H1 (cell line): ENCODE data around the gene TXNL4B. TPM values are rescaled to one million over a fixed set of nuclear protein-coding genes. Genes with fewer than 3 reads are reported as not detected.

ENCODE experiments used
- PHF8 ChIP-seq: fragments of 200-600 bp; sonication (generic); conservative IDR thresholded peaks from 2 replicates; pipeline ENCODE4 v1.7.1; 2012; ENCODE audit warnings: low read depth, mild to moderate bottlenecking, inconsistent platforms, low read length, moderate library complexity
- SRF ChIP-seq: IDR thresholded peaks from 2 replicates; pipeline ENCODE4 v1.6.1; 2011; ENCODE audit warnings: mild to moderate bottlenecking, low read depth, low read length, moderate library complexity
- polyA plus RNA-seq, 7 experiments: library from polyadenylated mRNA; depleted of rRNA in 3 of 7; stranded (reverse) in 5 of 7; unstranded in 2 of 7; fragments of >200 nt in 5 of 7; fragments of 200-250 nt in 2 of 7; gene quantifications; 1 replicate in 5 of 7; 2 replicates in 1 of 7; 4 replicates in 1 of 7; pipeline versions ENCODE4 v1.2.1 to v1.2.3, GENCODE V29; 2011 to 2013; ENCODE audit warnings: missing spikeins in 2 of 7, mixed read lengths in 2 of 7
- total RNA-seq: library from RNA; stranded (reverse); fragmentation: NEBNext Ultra II Directional; extraction: Animal tissue kit (Norgen Biotek cat#: 25700); gene quantifications from 2 replicates; pipeline ENCODE4 v1.2.1, GENCODE V29; 2021
- TF ChIP-seq, protein P1 (sequence below): fragments of 300-600 bp; sonication (generic); IDR thresholded peaks from 2 replicates; pipeline ENCODE4 v1.7.1; 2012; ENCODE audit warnings: low read length, moderate library complexity, mild to moderate bottlenecking, inconsistent platforms; ENCODE audit not compliant: insufficient replicate concordance

TXNL4B gene
- total and polyA plus RNA-seq, 2 of the 8 experiments (the other 6 are each of a cell fraction or from before 2014, with no cell fraction given) = 6.7 to 10.6 TPM

DNA sequence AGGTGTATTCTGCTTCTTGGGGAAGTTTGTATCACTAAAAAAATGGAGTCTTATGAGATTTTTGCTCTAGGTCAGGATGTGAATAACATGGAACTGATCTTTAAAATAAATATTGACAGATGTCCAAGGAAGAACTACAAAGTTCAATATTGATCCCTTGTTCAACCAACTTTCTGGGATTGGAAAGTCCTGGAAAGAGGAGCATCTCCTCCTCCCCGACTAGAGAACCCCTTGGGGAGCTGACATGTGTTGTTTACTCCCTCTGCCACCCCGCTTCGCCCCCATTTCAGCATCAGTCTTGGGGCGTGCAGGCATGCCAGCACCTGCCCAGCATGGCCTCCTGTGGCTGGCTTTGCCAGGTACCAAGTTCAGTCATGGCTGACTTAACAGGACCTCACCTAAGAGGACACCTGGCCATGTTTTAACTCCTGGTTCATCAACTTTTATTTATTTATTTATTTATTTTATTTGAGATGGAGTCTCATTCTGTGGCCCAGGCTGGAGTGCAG lies 44.7 kb upstream of the TXNL4B start (continued):
- TF ChIP-seq, protein P1, sequence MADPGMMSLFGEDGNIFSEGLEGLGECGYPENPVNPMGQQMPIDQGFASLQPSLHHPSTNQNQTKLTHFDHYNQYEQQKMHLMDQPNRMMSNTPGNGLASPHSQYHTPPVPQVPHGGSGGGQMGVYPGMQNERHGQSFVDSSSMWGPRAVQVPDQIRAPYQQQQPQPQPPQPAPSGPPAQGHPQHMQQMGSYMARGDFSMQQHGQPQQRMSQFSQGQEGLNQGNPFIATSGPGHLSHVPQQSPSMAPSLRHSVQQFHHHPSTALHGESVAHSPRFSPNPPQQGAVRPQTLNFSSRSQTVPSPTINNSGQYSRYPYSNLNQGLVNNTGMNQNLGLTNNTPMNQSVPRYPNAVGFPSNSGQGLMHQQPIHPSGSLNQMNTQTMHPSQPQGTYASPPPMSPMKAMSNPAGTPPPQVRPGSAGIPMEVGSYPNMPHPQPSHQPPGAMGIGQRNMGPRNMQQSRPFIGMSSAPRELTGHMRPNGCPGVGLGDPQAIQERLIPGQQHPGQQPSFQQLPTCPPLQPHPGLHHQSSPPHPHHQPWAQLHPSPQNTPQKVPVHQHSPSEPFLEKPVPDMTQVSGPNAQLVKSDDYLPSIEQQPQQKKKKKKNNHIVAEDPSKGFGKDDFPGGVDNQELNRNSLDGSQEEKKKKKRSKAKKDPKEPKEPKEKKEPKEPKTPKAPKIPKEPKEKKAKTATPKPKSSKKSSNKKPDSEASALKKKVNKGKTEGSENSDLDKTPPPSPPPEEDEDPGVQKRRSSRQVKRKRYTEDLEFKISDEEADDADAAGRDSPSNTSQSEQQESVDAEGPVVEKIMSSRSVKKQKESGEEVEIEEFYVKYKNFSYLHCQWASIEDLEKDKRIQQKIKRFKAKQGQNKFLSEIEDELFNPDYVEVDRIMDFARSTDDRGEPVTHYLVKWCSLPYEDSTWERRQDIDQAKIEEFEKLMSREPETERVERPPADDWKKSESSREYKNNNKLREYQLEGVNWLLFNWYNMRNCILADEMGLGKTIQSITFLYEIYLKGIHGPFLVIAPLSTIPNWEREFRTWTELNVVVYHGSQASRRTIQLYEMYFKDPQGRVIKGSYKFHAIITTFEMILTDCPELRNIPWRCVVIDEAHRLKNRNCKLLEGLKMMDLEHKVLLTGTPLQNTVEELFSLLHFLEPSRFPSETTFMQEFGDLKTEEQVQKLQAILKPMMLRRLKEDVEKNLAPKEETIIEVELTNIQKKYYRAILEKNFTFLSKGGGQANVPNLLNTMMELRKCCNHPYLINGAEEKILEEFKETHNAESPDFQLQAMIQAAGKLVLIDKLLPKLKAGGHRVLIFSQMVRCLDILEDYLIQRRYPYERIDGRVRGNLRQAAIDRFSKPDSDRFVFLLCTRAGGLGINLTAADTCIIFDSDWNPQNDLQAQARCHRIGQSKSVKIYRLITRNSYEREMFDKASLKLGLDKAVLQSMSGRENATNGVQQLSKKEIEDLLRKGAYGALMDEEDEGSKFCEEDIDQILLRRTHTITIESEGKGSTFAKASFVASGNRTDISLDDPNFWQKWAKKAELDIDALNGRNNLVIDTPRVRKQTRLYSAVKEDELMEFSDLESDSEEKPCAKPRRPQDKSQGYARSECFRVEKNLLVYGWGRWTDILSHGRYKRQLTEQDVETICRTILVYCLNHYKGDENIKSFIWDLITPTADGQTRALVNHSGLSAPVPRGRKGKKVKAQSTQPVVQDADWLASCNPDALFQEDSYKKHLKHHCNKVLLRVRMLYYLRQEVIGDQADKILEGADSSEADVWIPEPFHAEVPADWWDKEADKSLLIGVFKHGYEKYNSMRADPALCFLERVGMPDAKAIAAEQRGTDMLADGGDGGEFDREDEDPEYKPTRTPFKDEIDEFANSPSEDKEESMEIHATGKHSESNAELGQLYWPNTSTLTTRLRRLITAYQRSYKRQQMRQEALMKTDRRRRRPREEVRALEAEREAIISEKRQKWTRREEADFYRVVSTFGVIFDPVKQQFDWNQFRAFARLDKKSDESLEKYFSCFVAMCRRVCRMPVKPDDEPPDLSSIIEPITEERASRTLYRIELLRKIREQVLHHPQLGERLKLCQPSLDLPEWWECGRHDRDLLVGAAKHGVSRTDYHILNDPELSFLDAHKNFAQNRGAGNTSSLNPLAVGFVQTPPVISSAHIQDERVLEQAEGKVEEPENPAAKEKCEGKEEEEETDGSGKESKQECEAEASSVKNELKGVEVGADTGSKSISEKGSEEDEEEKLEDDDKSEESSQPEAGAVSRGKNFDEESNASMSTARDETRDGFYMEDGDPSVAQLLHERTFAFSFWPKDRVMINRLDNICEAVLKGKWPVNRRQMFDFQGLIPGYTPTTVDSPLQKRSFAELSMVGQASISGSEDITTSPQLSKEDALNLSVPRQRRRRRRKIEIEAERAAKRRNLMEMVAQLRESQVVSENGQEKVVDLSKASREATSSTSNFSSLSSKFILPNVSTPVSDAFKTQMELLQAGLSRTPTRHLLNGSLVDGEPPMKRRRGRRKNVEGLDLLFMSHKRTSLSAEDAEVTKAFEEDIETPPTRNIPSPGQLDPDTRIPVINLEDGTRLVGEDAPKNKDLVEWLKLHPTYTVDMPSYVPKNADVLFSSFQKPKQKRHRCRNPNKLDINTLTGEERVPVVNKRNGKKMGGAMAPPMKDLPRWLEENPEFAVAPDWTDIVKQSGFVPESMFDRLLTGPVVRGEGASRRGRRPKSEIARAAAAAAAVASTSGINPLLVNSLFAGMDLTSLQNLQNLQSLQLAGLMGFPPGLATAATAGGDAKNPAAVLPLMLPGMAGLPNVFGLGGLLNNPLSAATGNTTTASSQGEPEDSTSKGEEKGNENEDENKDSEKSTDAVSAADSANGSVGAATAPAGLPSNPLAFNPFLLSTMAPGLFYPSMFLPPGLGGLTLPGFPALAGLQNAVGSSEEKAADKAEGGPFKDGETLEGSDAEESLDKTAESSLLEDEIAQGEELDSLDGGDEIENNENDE = no peak
- TF ChIP-seq SRF (no peak), PHF8 (no peak)
